Sigmoid colon (tissue), 3 donors: Measurements from ENCODE around the gene U2AF1.
"Not testable (repeated sequence)": the region's sequence is repeated elsewhere in the genome, so short reads cannot be mapped to it uniquely, and the experiment has no call there.

Experiments used
- CTCF ChIP-seq, 4 experiments: fragments of 450-650 bp in 3 of 4; fragments of 200-600 bp in 1 of 4; IDR thresholded peaks; one replicate each; pipeline ENCODE4 v1.5.1; 2016 to 2019; ENCODE audit warnings: antibody characterized with exemption in 4 of 4, mild to moderate bottlenecking in 3 of 4, moderate library complexity in 2 of 4
- POLR2A ChIP-seq, 2 donors: fragments of 450-650 bp; IDR thresholded peaks; one replicate each; pipeline ENCODE4 v1.6.1; 2016; ENCODE audit warnings: antibody characterized with exemption in 2 of 2, mild to moderate bottlenecking in 2 of 2, moderate library complexity in 2 of 2

GRCh38 chr21:43141407-43141806 lies 34.0 kb upstream of the U2AF1 start:
- not testable (repeated sequence) for TF ChIP-seq CTCF, POLR2A (IDR thresholded peaks at IDR 0.05)
